Measurements from ENCODE around the gene XYLT1. TPM values are rescaled to one million over a fixed set of nuclear protein-coding genes. Genes with fewer than 3 reads are reported as not detected.
A peak's percentile ranks its signal among the peaks of the same experiment; 100 is the strongest.

XYLT1 gene
- total RNA-seq, 1 experiment from 2014 or later, result 14.5 TPM

- WGBS (ENCODE audit: extremely low coverage, insufficient read length, low lambda C conversion rate), result no CpG with 5 or more reads among the region's 10 CpGs
- Histone ChIP-seq H4K5ac (ENCODE audit: insufficient read length, low read depth, low read length) (no peak overlapping the region), H3T11ph (ENCODE audit: low read length) (no peak overlapping the region), H2AK5ac (ENCODE audit: insufficient read length, low read length) (no peak overlapping the region), H2AFZ (ENCODE audit: low read length) (no peak overlapping the region), H4K20me1 (ENCODE audit: control insufficient read depth, insufficient read depth, insufficient read length) (no peaks in the 10 kb centered on the region), H4K91ac (ENCODE audit: insufficient read length, low read depth, low read length) (no peak overlapping the region), H2BK5ac (ENCODE audit: insufficient read length, low read length) (no peak overlapping the region), H2BK20ac (ENCODE audit: low read depth, low read length, poor library complexity, severe bottlenecking) (no peak overlapping the region), H3K18ac (ENCODE audit: insufficient read length, low read depth, low read length) (no peak overlapping the region), H3K23ac (ENCODE audit: insufficient read length, low read depth, low read length) (no peak overlapping the region), H2BK12ac (ENCODE audit: insufficient read length, low read depth, low read length) (no peak overlapping the region), H3K27me3 (ENCODE audit: insufficient read depth, low read length) (no peaks in the 10 kb centered on the region), H3K9ac (ENCODE audit: extremely low read depth, insufficient read length, low read length) (no peak overlapping the region), H3K27ac (ENCODE audit: insufficient read length, low read depth, low read length) (no peak overlapping the region), H3K56ac (ENCODE audit: insufficient read length, low read depth, low read length) (no peak overlapping the region), H3K4me2 (ENCODE audit: insufficient read depth, insufficient read length, low read length) (no peak overlapping the region), H2BK120ac (ENCODE audit: low read depth, low read length, poor library complexity, severe bottlenecking) (no peak overlapping the region), H3K79me1 (ENCODE audit: insufficient read depth, low read depth, low read length, poor library complexity, severe bottlenecking) (no peaks in the 10 kb centered on the region), H3K4ac (ENCODE audit: low read depth, low read length) (no peak overlapping the region), H2BK15ac (ENCODE audit: low read depth, low read length) (no peak overlapping the region), H3K4me1 (ENCODE audit: insufficient read depth, low read length) (no peaks in the 10 kb centered on the region), H4K8ac (replicated peaks; ENCODE audit: insufficient read length, low read depth, low read length) (no peak overlapping the region), H3K14ac (ENCODE audit: insufficient read depth, low read length) (no peak overlapping the region), H3K79me2 (ENCODE audit: insufficient read depth, low read length) (no peaks in the 10 kb centered on the region), H3K9me3 (ENCODE audit: control insufficient read depth, low read depth, low read length) (no peaks in the 10 kb centered on the region), H3K23me2 (ENCODE audit: insufficient read length, low read depth, low read length, poor library complexity, severe bottlenecking) (no peaks in the 10 kb centered on the region)
- DNase-seq, result peak; percentile 67
- H3K36me3 Mint-ChIP-seq (ENCODE audit: insufficient read depth in 1 of 3, low read depth in 3 of 3), result no peaks in the 10 kb centered on the region
- no peak overlapping the region for H3K4me3 Mint-ChIP-seq
- no peak overlapping the region; a peak in 1 of 7 replicates for H3K27ac Mint-ChIP-seq
- no peaks in the 10 kb centered on the region for H3K27me3 Mint-ChIP-seq (ENCODE audit: low read depth)
- H3K4me1 Mint-ChIP-seq, result peaks cover 25 to 28% of the 10 kb centered on the region in 2 experiments
- no peaks in the 10 kb centered on the region for H3K9me3 Mint-ChIP-seq
- TF ChIP-seq, protein P1, sequence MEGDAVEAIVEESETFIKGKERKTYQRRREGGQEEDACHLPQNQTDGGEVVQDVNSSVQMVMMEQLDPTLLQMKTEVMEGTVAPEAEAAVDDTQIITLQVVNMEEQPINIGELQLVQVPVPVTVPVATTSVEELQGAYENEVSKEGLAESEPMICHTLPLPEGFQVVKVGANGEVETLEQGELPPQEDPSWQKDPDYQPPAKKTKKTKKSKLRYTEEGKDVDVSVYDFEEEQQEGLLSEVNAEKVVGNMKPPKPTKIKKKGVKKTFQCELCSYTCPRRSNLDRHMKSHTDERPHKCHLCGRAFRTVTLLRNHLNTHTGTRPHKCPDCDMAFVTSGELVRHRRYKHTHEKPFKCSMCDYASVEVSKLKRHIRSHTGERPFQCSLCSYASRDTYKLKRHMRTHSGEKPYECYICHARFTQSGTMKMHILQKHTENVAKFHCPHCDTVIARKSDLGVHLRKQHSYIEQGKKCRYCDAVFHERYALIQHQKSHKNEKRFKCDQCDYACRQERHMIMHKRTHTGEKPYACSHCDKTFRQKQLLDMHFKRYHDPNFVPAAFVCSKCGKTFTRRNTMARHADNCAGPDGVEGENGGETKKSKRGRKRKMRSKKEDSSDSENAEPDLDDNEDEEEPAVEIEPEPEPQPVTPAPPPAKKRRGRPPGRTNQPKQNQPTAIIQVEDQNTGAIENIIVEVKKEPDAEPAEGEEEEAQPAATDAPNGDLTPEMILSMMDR (conservative IDR thresholded peaks at IDR 0.05), result peak; percentile 70
Measured at GRCh38 chr16:17277981-17278381, 192.8 kb downstream of the XYLT1 start.

Data from H9 (cell line).